Nucleus accumbens (tissue), 56 donors: ENCODE results near the gene FSCN2.
A peak's percentile ranks its signal among the peaks of the same experiment; 100 is the strongest.

Experiments
- DNase-seq, 56 donors: peaks; one replicate each; lab custom pipeline; 2025; lab: John Stamatoyannopoulos, UW

Gene FSCN2

GRCh38 chr17:81527591-81528383, at the start of gene FSCN2:
FSCN2 (plus strand) TSS chr17:81528377; CDS start chr17:81528532, 155 bp downstream.
- DNase-seq, result no peak

DNA sequence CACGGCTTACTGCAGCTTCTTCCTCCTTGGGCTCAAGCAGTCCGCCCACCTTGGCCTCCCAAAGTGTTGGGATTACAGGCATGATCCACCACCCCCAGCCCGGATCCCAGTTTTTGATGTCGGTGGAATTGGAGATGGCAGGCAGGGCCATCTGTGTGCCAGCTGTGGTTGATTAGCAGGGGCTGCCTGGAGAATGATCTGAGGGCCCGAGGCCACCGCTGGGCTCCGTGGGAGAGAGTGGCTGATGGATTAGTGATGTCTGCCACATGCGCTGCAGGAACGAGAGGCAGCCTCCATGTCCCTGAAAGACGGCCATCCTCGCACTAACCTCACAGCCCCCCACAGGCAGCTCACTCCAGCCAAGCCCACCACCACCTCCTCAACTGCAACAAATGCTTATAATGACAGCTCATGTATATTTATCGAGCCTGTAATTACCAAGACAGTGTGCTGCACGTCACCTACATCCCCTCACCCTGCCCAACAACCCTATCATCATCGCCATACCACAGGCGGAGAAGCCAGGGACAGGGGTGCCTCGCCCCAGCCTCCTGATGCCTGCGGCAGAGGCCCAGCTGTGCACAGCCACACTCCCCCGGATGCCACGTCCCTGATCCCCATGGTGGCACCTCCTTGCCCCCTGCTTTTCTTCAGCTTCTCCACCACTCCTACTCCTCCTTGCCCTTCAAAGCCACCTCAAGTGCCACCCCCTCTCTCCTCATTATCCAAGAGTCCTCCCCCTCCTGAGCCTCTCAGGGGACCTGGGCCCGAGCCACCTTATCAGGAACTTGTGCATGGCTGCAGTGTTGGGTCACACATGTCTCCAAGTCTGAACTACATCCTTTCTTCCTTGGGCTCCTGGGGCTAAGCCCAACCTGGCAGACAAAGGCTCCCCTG, 48.8 kb upstream of the FSCN2 start:
- no peak for DNase-seq

DNA sequence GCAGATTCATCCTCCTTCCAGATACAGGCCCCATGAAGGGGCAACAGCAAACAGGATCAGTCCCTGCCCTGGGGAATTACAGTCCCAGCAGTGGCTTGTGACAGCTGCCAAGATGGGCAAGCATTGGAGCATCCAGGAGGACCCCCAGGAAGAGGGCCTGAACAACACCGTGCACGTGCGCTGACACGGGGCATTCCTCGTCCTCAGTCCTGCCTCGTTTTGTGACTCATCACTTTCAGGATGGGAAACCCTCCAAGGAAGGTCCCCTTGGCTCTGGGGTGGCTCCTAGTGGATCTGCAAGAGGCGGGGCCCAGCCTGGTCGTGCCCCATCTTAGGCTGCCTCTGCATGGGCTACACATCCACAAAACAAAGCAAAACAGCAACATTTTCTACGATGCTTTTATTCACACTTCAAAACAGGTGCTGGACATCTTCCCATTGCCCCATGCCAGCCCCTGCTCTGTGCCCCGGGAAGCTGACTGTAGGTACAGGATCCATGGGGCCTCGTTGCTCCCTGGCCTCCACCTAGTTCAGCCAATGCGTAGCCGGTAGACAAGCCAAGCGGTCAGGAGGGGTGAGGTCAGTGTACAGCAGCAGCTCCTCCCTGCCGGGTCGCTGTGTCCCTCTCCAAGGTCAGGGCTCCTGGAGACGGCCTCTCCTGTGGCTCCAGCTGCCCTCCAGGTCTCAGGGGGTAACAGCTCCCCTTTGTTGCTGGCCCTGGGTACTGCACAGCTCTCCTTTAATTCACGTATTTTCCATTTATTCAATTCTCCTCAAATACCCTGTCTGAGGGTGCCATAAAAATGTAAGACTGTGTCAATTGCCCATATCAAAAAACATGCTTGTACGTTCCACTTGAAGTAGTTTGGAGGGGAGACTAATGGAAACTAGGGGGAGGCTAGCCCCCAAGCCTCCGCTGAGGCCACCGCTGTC, 47.8 kb upstream of the FSCN2 start:
- no peak for DNase-seq

DNA sequence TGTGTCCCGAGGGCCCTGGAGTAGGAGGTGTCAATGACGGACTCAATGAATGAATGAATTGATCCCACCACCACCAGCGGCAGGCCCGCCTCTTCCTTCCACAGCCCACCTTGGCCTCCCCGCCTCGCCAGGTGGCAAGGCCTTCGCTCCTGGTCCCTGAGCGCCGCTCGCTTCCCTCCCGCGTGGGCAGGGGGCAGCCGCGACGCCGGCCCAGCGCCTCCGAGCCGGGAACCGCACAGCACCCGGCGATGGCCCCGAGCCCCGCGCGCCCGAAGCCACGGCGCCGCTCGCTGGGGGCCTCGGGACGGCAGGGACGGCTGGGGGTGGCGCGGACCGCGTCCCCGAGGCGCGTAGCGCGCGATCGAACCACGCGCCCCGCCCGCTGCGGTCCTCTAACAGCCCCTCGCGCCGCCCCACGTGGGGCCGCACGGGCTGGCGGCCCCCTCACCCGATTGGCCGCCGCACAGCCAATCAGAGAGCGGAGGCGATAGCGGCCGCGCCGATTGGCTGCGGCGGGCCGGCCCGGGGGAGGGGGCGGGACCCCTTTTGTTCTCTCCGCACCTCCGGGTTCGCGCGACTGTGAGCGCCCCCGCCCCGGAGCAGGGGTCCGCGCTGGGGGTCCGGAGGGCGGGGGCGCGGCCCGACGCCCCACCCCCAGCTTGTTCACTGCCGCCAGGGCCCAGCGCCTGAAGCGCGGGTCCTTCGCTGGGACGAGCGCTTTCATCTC, 46.9 kb upstream of the FSCN2 start:
- peak in 51 of 56 donors; percentile 14 to 85 (median 62) for DNase-seq

DNA sequence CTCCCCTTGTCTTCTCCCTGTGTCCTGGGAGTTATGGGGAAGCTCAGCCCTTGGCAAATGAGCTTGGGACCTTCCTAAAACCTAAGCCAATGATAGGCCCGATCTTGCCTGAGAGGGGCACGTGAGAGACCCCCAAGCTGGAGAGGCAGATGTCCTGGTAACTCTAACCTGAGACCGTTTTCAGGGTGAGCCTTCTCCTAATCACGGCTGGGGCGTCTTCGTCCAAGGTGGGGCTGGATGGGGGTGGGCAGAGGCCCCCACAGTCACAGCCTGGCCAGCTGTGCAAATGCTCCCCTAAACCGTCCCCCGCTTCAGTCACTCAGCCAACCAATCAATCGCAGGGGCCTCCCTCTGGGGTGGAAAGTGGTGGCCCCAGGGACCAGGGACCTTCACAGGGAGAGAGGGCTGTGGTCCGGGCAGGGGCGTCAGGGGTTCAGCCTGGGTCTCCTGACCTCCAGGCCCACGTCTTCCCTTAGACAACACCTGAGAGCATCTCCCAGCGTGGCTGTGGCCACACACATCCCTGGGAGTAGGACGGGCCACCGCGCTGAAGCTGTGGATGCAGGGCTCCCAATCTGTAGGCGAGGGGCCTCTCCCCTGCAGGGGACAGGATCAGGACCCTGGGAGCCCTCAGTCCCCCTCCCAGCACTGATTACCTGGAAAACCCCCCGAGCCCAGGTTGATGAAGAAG, 46.2 kb upstream of the FSCN2 start:
- no peak for DNase-seq

- no peak for DNase-seq
Measured at GRCh38 chr17:81482673-81483072, 45.5 kb upstream of the FSCN2 start.

DNA sequence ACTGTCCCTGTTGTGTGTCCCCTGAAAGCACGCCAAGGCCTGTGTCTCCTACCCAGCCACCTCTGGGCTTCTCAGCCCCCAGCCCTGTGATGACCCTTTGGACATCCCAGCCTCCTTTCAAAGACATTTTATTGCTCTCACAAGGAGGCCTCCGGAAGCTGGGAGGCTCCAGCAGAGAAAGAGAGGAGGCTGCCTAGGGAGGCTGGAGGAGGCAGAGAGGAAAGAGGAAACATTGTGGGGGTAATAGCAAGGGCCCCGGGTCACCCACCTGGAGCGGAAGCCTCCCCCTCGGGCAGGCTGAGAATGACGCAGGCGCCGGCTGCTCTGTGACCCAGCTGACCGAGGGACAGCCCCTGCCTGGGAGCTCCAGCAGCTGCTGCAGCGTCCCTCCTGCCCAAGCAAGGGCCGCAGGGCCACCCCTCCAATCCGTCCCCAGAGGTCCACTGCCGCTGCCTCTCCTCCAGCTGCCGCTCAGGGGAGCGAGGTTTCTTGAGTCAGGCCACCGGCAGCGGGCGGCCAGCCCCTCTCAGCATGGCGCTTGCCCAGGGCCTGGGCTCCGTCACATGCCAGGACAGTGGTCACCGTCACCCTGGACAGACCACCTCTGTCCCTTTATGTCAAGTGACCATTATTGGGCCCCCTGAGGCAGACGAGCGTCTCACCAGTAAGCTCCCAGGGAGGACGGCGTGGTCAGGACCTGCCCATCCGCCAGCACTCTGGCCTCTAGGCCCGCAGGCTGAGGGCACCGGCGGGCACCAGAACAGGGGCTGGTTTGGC, 44.9 kb upstream of the FSCN2 start:
- no peak for DNase-seq

GRCh38 chr17:81483862-81484194, 44.3 kb upstream of the FSCN2 start:
- DNase-seq, result no peak

- peak in 55 of 56 donors; percentile 29 to 91 (median 75) for DNase-seq
Measured at GRCh38 chr17:81484195-81484979, 43.8 kb upstream of the FSCN2 start.

DNA sequence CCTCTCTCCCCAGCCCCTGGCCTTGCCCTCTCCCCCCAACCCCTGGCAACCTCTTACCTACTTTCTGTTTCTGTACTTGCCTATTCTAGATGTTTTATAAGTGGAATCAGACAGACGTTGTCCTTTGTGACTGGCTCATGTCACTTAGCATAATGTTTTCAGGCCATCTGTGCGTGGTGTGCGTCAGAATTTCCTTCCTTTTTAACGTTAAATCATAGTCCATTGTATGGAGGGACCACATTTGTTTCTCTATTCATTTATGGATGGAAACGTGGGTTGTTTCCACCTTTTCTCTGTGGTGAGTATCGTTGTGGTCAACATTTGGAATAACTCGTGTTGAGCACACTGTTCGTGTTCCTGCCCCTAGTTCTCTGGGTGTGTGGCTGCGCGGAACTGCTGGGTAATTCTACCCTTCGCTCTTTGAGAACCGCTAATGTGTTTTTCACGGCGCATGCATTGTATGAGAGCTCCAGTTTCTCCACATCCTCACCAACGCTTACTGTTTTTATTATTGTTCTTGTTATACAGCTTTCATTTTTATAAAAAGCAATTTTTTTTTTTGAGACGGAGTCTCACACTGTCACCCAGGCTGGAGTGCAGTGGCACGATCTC, 41.9 kb upstream of the FSCN2 start:
- DNase-seq, result no peak

DNA sequence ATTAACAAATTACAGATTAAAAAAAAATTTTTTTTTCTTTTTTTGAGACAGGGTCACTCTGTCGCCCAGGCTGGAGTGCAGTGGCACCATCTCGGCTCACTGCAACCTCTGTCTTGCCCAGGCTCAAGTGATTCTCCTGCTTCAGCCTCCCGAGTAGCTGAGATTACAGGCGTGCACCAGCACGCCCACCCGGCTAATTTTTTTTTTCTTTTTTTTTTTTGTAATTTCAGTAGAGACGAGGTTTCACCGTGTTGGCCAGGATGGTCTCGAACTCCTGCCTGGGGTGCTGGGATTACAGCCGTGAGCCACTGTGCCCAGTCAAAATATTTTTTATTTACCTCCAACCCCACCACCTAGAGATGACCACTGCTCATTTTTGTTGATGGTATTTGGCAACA, 41.1 kb upstream of the FSCN2 start:
- no peak for DNase-seq

DNA sequence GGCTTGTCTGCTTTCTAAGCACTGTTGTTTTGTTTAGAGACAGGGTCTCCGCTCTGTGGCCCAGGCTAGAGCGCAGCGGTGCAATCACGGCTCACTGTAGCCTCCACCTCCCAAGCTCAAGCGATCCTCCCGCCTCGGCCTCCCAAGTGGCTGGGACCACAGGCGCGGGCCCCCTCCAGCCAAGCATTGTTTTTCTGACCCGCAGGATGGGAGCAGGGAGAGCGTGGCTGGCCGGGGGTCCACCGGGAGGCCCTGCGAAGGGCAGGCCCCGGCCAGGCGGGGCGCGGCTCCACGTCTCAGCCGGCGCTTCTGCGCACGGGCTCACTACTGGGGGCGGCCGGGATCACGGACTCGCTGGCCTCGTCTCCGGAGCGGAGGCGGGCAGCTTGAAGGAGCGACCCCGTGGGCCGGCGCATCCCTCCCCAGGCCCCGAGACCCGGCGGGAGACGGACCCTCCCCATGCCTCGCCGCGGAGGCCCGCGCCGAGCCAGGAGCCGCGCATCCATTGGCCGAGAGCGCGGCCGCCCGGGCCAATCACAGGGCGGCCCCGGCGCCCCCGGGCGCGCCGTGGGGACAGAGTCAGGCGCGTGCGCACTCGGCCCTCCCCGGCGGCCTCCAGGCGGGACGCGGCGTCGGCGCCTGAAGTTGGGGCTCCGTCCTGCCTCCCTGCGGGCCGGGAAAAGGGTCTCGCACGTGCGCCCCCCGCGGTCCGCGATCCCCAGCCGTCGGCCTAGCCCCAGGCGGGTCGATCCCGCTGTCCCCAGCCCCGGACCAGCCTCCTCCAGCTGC, 40.5 kb upstream of the FSCN2 start:
- peak in 48 of 56 donors; percentile 18 to 85 (median 57) for DNase-seq

DNA sequence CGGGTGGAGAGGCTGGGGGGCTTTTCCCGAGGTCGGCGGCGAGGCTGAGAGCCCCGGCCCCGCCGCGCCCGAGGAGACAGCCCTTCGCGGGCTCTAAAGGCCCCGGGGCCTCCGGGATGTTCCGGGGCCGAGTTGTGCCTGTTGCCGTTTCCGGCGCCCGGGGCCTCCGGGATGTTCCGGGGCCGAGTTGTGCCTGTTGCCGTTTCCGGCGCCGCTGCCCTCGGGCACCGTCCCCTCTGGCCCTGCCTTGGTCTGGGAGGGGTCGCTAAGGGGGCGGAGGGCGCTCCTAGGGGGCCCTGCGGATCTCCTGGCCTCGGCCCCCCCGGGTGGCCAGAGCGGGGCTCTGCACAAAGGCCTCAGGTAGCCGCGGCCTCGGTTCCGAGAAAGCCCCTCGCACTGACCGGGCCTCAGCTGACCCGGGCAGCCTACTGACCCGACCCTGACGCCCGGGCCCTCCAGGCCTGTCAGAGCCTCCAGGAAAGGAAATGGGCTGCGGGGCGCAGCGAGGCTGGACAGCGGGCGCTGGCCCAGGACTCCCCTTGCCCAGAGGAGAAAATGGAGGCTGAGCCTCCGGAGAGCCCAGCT, 39.8 kb upstream of the FSCN2 start:
- no peak for DNase-seq

DNA sequence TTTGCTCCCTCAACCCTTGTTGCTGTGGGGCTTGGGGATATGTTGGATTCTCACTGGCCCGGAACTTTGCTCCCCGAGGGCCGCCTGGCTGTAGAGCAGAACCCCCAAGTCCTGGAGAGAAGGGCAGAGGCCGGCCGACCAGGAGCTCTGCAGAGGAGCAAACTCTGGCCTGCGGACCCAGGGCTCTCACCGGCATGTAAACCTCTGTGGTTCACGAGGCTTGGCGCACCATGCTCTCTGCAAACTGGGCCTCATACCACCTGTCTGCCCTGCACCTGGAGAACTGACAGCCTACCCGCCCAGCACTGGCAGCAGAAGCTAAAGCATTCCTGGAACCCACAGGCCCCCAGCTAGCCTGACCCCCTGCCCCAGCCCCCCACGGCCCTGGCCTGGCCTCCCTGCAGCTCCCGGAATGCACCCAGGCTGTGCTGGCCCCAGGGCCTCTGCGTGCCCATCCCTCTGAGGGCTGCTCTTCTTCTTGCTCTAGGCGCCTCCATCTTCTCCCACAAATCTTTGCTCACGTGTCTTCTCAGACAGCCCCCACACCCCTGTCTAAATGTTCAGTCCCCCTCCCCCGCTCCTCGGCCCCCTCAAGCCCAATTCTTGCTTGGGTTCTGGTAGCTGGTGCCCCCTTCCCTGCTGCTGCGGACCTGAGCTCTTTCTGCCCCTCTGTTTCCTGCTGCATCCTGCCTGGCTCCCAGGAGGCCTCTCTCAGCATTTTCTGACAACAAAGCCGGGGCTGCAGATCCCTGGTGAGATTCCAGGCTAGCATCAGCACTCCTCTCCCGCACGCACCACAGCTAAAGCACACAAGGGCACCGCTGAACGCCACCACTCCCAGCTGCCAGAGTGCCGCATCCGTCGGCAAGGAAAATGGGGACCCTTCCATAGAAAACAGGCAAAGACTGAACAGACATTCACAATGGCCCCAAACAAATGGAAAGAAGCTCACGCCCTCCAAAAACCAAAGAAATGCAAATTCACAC, 38.9 kb upstream of the FSCN2 start:
- DNase-seq, result peak in 4 of 56 donors; percentile 31 to 58 (median 42)
